K562 (cell line): ENCODE results near the gene TNFRSF18. TPM values are rescaled to one million over a fixed set of nuclear protein-coding genes. Genes with fewer than 3 reads are reported as not detected.

ENCODE experiments used
- ATF1 ChIP-seq, 2 experiments: fragments of 450-650 bp in 1 of 2; IDR thresholded peaks; 2 replicates each; pipeline ENCODE4 v1.6.1; 2016; ENCODE audit warnings: missing compliant biosample characterization in 1 of 2, missing genetic modification characterization in 1 of 2
- CAMTA2 ChIP-seq: fragments of 250-450 bp; sonication (Bioruptor Pico); conservative IDR thresholded peaks from 2 replicates; pipeline ENCODE4 v1.5.1; 2022
- CBFA2T3 ChIP-seq: fragments of 450-650 bp; IDR thresholded peaks from 2 replicates; pipeline ENCODE4 v1.6.1; 2017
- GMEB1 ChIP-seq: fragments of 250-450 bp; sonication (Bioruptor Pico); IDR thresholded peaks from 2 replicates; pipeline ENCODE4 v1.4.0; 2020; ENCODE audit warnings: mild to moderate bottlenecking
- HMGN3 ChIP-seq: IDR thresholded peaks from 2 replicates; pipeline ENCODE4 v1.6.1; 2011; ENCODE audit warnings: borderline replicate concordance, low read depth, mild to moderate bottlenecking, mixed read lengths, low read length; ENCODE audit not compliant: insufficient read length; ENCODE audit errors: extremely low read depth
- RBFOX2 ChIP-seq: fragments of 200-400 bp; formaldehyde crosslinking; IDR thresholded peaks from 2 replicates; pipeline ENCODE4 v1.6.1; 2017; ENCODE audit warnings: low read depth, mild to moderate bottlenecking, low read length, moderate library complexity
- ZNF316 ChIP-seq: fragments of 450-650 bp; IDR thresholded peaks from 2 replicates; pipeline ENCODE4 v1.6.1; 2016
- polyA plus RNA-seq, 8 experiments: library from polyadenylated mRNA; depleted of rRNA in 4 of 8; stranded (reverse) in 5 of 8; unstranded in 3 of 8; fragments of >200 nt; fragmentation: Nextera tagmentation in 2 of 8; fragmentation: Illumina TruSeq in 1 of 8; extraction: Ambion mirVana in 2 of 8; extraction: Trizol in 1 of 8; gene quantifications; 2 replicates each; pipeline versions ENCODE4 v1.2.1 to v1.2.3, GENCODE V29; 2011 to 2014; ENCODE audit warnings: inconsistent platforms in 1 of 8, missing spikeins in 1 of 8
- total RNA-seq, 7 experiments: library from RNA; depleted of rRNA in 6 of 7; stranded (reverse); fragments of >200 nt in 6 of 7; fragmentation: Illumina TruSeq in 2 of 7; extraction: Trizol in 2 of 7; gene quantifications; 2 replicates each; pipeline versions ENCODE4 v1.2.1 to v1.2.3, GENCODE V29; 2011 to 2021; ENCODE audit warnings: low replicate concordance in 1 of 7

Gene TNFRSF18
- total and polyA plus RNA-seq, 9 of the 15 experiments (the other 6 are each of a cell fraction or from before 2014, with no cell fraction given) = 0.24 to 0.27 TPM; not detected in 7

DNA sequence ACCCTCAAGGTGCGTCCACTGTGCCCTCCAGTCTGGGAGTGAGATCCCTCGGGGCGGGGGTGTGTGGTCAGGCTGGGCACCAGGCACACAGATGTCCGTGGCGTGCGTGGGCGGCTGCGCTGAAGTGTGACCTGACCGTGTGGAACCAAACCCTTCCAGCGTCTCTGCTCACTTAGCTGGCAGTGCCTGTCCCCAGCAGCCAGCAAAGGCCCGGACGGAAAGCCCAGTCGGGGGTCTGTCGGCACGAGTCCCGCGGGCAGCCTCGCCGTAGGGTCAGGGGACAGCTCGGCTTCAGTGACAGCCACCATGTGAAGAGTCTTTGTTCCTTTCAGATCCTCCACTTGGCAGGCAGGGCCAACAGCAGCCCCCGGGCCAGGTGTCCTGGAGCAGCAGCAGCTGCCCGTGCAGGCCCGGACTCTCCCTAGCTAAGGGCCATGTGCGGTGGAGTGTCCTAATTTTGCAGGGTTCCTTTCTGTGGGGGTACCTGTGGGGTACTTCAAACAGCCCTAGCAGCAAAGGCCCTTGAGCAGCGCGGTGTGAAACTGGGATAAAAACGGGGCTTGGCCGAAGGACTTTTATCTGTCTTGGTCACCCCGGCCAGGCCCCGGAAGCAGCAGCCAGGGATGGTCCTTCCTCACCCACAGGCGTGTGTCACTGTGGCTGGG is 21.2 kb downstream of the TNFRSF18 start (continued):
- TF ChIP-seq HMGN3 = peak; percentile 68
- no peak for TF ChIP-seq GMEB1 (CRISPR knock-in tag)
- TF ChIP-seq CBFA2T3 = peak; percentile 77
- TF ChIP-seq RBFOX2 = peak; percentile 71
- no peak for TF ChIP-seq ZNF316
- TF ChIP-seq ATF1 (CRISPR knock-in tag; IDR thresholded peaks at IDR 0.05) = no peak
- TF ChIP-seq ATF1 (tag; IDR thresholded peaks at IDR 0.05) = peak; percentile 56
- no peak for TF ChIP-seq CAMTA2 (CRISPR knock-in tag)
